HG03439 (cell line): ENCODE data around the gene ESYT3.

Experiments
- ATAC-seq: cut with Tn5 transposase; IDR thresholded peaks from one replicate; pipeline ENCODE4 v1.9.1; 2021; ENCODE audit warnings: mild to moderate bottlenecking, moderate library complexity; ENCODE audit not compliant: unreplicated experiment

Gene ESYT3

GRCh38 chr3:138434276-138434874, at the start of gene ESYT3:
TSS of gene ESYT3 (plus strand) at chr3:138434616. CDS start at chr3:138434799, 183 bp downstream.
- no peak for ATAC-seq

GRCh38 chr3:138384976-138385375, 49.4 kb upstream of the ESYT3 start:
- no peak for ATAC-seq

GRCh38 chr3:138389144-138389601, 45.2 kb upstream of the ESYT3 start:
- no peak for ATAC-seq

- ATAC-seq, result no peak
Measured at GRCh38 chr3:138389841-138390581, 44.4 kb upstream of the ESYT3 start.

GRCh38 chr3:138390582-138390932, 43.9 kb upstream of the ESYT3 start:
- no peak for ATAC-seq

- no peak for ATAC-seq
Measured at GRCh38 chr3:138394156-138394555, 40.3 kb upstream of the ESYT3 start.

- no peak for ATAC-seq
Measured at GRCh38 chr3:138394686-138395085, 39.7 kb upstream of the ESYT3 start.

GRCh38 chr3:138395865-138396751, 38.3 kb upstream of the ESYT3 start:
- ATAC-seq, result no peak

GRCh38 chr3:138396752-138397410, 37.5 kb upstream of the ESYT3 start:
- ATAC-seq, result no peak

- no peak for ATAC-seq
Measured at GRCh38 chr3:138397983-138398382, 36.4 kb upstream of the ESYT3 start.

GRCh38 chr3:138398791-138399575, 35.4 kb upstream of the ESYT3 start:
- no peak for ATAC-seq

- no peak for ATAC-seq
Measured at GRCh38 chr3:138399766-138400165, 34.6 kb upstream of the ESYT3 start.

GRCh38 chr3:138400651-138401070, 33.8 kb upstream of the ESYT3 start:
- no peak for ATAC-seq

- ATAC-seq, result no peak
Measured at GRCh38 chr3:138401834-138402233, 32.6 kb upstream of the ESYT3 start.

- no peak for ATAC-seq
Measured at GRCh38 chr3:138404121-138404520, 30.3 kb upstream of the ESYT3 start.

- ATAC-seq, result no peak
Measured at GRCh38 chr3:138405001-138405400, 29.4 kb upstream of the ESYT3 start.

- ATAC-seq, result no peak
Measured at GRCh38 chr3:138405486-138405885, 28.9 kb upstream of the ESYT3 start.

GRCh38 chr3:138406606-138407005, 27.8 kb upstream of the ESYT3 start:
- no peak for ATAC-seq

GRCh38 chr3:138407236-138407907, 27.0 kb upstream of the ESYT3 start:
- ATAC-seq, result no peak
